HG03520 (cell line): ENCODE results near the gene GRIN3A.
"Not testable (repeated sequence)": the region's sequence is repeated elsewhere in the genome, so short reads cannot be mapped to it uniquely, and the experiment has no call there.

Experiments
- ATAC-seq: cut with Tn5 transposase; IDR thresholded peaks from one replicate; pipeline ENCODE4 v1.9.1; 2021; ENCODE audit warnings: mild to moderate bottlenecking, moderate library complexity; ENCODE audit not compliant: unreplicated experiment

The GRIN3A gene

DNA sequence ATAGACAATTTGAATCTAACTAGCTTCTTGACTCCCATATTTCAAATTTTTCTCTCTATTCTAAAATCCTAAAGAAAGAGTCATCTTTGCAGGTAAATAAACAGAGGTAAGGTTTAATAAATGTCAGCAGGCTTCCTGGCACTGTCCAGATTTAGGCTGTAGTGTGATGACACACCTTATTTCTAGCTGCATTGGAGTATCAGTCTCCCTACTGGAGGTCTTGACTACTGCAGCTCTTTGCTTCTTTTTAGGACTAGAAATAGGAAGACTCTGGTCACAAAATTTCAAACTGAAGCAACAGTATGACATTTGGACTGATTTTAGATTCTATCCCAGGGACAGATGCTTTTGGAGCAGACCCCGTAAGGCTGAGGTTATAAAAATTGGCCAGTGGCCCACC, 103.0 kb downstream of the GRIN3A start:
- no peak for ATAC-seq

DNA sequence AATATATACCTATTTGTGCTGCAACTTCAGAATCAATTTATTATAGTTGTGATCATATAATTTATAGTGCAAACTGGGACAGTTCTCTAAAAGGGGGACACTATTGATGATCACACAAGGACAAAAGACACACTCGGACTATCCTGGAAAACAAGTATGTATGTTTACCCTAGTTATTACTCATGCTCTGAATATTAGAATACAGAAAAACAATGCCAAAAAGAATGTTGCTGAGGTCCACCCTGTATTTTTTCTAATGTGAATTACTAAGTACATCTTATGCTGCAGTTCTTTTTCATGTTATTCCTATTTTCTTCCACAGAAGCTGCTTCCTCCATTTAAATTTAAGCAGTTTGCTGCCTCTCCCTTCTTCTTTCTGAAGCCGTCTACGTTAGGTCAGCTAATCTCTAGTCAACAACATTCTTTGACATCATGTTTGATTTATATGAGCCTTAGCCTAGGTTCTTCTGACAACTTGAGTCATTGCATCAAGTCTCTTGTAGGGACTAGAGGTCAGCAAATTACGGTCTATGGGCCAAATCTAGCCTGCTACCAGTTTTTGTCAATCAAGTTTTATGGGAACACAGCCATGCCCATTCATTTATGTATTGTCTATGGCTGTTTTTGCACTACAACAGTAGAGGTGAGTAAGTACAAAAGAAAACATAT, 103.6 kb downstream of the GRIN3A start:
- ATAC-seq: no peak

DNA sequence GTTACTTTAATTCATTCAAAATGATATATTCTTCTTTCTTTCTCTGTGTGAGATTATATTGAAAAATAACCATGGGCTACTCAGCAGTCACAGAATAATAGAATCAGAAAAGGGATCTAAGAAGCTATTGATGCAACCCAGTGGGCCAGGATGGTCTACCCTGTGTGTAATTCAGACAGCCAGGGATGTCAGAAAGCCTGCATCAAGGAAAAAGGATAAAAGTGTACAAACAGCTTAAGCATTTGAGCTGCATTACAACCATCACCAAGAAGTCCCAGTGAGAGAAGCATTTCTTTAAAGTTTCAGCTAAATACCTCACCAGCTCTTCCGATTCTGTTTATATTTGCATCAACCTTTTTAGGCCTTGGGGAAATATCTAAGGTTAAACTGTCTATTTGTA, 105.8 kb downstream of the GRIN3A start:
- no peak for ATAC-seq

DNA sequence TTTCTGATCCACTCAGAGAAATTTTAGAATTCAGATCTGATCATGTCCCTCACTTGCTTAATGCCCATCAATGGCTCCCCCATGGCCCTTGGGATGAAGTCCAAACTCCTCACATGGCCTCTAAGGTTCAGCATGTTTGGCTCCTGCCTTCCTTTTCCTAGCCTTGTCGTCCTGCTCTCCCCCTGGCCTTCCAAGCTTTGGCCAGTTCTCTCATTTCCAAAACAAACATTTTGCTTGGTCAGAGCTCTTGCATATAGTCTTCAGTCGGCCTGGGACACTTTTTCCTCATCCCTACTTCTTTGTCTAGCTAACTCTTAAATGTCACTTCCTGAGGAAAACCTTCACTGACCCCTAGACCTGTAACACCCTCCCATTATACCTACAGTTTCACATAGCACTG, 106.6 kb downstream of the GRIN3A start:
- ATAC-seq: no peak

DNA sequence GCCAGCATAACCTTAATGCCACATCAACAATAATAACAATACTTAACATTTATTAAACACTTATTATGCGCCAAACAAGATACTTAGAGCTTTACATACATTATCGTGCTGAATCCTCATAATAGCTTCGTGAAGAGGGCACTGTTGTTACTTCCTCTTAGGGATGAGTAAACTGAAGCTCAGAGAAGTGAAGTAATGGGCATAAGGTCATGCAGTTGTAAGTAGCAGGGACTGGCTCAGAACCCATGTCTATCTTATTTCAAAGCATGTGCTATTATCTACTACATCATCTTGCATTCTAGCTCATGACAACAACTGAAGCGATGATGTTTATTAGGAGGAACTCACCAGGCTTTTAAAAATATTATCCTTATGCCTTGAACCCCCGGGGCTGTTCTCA, 108.8 kb downstream of the GRIN3A start:
- ATAC-seq: no peak

DNA sequence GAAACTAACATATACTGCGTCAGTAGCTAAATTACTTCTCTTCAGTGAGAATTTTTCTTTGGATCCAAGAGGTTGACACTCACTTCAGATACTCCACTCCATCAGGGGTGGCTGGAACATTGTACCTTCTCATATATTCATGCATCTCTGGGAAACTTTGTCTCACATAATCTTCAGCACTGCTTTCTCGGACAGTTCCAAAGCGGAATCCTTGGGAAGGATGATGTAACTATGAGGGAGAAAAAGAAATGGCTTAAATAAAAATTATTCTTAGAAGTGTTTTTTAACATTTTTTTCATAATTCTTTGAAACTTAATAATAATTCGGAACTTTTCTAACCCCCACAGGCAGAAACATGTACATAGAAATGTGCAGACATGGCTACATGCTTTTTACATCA, 110.3 kb downstream of the GRIN3A start:
- ATAC-seq: no peak

DNA sequence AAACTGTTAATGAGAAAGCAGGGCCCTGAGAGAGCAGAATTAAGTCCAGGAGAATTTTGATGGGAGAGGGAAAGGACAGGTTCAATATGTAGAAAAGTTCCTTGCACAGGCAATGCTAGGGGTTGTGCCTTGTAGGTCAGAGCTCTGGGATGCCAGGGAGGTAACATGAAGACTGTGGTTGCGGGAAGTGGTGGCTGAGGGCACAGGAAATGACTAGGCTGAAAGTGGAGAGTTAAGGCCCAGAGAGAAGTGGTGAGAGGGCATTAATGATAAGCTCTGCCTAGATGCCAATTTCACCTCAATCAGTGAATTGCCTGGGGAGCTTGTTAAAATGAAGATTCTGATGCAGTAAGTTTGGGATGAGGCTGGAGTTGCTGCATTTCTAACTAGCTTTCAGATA, 112.2 kb downstream of the GRIN3A start:
- no peak for ATAC-seq

DNA sequence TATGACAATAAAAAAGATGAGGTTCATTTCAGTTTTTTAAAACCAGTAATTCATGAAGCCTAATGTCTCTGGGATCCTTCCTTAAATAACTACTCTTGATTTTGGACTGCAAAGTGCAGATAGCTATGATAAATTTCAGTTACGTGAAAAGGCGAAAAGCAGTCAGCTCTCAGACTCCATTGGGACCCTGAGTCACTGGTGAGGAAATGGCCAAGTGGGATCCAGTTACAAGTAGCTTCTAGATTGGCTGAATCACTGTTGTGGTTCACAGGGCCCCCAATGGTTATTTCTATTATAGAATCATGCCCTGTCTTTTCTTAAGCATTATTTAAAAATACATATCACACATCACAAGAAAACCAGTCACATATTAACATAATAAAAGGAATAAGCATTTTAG, 112.6 kb downstream of the GRIN3A start:
- no peak for ATAC-seq

DNA sequence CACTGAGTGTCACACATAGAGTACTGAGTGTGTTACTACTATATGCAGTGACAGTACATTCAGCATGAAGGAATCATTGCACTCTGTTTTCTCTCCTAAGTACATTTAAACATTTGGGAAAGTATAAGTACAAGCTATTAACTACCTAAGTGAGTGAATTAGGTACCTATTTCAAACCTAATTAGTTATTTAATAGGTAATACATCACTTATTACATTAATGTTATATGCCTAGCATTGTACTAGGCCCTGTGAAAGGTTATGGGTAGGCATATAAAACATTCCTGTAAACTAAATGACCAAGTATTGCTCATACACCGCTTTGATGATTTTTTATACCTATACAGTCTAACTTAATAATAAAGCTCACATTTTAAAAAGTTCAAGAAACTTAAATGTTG, 118.0 kb downstream of the GRIN3A start:
- ATAC-seq: no peak

DNA sequence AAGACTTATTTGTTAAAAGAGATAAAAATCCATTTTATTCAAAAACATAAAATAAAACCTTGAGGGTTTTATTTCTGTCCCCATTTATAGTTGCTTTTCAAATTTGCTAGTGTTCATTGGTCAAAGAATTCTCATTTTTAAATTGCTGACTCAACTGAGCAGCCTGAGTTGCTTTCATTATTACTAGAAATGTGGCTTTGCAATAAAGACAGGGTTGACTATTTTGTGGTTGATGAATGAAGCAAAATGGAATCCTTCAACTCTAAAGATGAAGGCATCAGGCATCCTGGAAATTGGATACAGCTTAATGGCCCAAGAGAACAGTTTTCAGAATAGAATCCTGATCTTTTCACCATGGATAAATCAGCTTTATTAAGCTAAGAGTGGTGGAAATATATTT, 119.7 kb downstream of the GRIN3A start:
- ATAC-seq: peak; percentile 60

DNA sequence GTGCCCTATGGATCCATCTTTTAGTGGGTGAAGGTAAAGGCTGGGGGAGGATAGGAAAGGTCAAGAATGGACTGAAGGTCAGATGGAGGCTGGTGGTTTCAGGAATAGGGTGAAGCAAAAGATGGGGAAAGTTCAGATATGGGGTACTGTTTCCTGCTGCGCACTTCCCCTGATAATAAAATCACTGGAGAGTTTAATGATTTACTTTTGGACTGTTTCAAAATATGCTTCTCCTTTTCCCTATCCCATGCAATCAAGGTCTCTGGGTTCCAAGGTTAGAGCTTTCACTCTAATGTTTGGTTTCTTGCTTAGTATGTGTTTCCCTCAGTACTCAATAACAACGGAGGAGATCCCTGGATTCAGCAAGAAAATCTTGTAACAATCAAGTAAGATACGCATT, 132.9 kb downstream of the GRIN3A start:
- no peak for ATAC-seq

DNA sequence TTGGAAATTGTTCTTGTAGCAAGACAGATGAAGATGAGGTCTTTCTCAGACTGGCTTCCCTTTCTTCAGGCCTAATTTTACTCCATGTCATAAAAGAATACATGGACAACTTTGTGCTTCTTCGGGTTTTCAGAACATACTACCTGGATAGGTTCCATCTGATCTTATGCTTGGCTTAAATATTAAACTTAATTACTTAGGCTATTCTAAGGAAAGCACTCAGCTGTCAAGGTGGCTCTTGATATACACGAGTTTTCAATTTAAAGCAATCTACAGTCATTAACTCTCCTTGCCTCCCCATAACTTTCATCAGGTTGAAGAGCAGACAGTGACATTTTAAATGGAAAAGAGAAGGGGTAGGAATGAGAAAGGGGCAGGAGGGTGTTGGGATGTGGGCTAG, 134.2 kb downstream of the GRIN3A start:
- ATAC-seq: no peak

DNA sequence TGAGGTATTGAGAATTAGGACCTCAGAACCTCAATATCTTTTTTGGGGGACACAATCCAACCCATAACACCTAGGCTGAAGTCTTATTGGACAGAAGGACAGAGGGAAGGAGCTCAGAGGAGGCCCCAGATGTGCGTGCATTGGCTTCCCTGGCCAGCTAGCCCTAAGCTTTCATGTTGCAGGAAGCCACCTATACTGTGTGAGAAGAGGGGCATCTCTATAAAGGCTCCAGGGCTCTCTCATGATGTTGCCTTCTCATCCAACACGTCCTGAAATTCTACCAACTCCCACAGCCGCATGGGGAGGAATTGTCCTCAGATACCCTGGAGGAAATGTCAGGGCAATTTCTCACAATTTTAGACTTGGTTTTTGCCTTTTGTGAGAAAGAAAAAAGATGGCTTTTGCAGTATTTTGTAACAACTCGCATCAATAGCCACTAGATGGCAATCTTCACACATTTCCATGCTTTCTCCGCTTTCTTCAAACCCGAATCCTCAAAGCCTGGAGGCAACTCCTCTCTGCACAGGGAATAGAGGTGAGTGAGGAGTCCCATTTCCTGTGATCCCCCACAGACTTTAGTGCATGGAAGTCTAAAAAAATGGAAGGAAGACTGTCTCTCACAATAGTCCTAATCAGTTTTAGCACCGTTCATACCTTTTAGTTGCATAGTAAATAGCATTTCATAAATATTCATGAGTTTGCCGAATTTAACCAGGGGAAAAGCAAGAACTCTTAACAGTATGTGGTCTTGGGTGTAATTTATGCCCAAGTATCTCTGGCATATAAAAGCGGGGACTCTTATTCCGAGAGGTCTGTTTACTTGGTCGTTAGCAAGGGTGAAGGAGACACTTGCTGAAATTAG, 136.3 kb downstream of the GRIN3A start:
- ATAC-seq: no peak

DNA sequence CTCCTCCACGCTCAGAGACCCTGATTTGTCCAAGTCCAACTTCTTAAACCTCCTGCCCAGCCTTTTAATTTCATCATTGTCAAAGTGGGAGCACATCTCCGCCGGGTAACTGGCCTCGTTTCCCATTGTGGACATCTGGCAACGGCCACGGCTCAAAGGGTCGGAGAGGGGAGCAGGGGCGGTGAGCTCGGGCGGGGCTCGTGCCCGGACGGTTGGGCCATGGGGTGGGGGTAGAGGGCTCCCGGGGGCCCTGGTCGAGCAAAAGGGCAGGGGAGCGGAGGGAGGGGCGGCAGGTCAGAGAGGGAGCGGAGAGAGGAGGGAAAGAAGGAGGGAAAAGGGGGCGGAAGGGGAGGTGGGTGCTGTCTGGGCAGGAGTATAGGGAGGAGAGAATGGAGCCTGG, 143.7 kb downstream of the GRIN3A start, which contains the start of gene PPP3R2:
TSS of gene PPP3R2 (minus strand) at position 174 of the 400 bp plus-strand sequence. CDS start at position 126, 48 bp downstream.
- ATAC-seq: no peak

DNA sequence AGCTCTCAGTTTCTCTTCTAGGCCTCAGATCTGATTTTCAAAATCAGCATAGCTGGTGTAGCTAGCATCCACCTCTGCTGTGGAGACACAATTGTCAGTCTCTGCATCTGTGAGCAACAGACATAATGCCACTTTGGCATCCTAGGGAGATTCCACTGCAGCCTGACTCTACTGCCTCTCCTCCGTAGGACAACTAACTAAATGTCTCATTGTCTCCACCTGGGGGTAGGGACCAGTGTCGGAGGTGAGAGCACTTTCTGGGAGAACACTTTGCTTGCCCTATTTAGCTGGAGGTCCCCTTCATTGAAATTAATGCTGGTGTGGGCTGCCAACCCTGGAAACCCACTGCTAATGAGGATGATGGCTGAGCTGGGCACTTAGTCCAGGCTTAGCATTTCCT, 145.1 kb downstream of the GRIN3A start:
- no peak for ATAC-seq

DNA sequence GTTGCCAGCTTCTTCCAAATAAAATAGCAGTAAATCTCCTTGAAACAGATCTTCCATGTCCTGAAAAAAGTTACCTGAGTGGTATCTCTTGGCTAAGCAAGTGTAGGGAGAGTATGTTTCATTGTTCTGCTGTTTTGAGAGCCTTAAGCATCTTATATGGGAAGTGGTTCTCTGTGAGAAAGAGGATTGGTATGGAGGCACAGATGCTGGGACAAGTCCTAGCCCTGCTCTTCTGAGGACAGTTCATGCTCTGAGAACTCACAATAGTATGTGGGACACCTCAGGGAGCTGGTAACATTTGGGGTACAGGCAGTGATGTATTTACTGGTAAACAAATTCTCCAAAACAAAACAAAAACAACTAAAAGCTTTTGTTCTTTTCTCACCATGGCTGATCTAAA, 145.7 kb downstream of the GRIN3A start:
- ATAC-seq: no peak

DNA sequence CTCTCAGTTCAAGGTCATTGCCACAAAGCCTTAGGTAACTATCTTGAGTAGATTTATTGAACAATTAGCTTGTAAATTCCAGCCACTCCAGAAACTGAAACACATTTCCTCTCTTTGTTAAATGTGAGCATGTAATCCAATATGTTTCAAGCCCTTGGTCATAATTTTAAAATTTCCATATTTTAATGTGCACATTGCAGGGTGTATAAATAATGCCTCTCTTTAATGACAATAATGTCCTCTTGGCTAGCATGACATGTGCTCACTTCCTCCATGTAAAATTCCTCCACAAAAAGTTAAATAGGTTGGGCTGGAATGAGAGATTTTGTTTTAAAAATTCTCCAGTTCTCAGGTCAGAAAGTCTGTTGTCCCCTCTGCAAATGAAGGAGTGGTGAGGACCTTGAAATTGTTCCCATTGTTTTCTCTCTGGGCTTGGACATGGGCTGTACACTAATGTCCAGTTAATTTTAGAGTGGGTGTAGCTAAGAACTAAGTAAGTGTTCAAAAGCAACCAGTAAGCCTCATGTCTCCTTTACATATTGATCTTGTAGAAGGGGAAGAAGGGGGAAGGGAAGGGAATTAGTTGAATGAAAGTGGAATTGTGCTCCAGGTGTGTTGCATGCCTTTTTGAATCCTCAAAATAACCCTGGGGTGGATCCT, 146.5 kb downstream of the GRIN3A start:
- ATAC-seq: no peak

DNA sequence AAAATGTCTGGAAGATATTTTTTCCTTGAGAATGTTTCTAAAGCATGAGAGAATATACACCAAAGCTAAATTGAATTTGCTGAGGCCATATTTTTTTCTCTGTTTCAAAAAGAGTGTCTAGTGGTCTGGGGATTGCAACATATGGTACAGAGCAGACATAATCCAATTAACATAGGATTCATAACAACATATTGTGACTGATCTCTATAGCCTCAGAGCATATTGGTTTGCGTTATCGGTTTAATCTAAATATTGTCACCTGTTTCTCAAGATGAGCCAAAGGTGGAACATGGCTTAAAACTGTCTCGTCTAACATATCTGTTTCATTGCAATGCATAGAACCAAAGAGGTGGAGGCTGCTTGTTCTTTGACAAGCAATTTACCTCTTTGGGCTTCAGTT, 147.5 kb downstream of the GRIN3A start:
- no peak for ATAC-seq

DNA sequence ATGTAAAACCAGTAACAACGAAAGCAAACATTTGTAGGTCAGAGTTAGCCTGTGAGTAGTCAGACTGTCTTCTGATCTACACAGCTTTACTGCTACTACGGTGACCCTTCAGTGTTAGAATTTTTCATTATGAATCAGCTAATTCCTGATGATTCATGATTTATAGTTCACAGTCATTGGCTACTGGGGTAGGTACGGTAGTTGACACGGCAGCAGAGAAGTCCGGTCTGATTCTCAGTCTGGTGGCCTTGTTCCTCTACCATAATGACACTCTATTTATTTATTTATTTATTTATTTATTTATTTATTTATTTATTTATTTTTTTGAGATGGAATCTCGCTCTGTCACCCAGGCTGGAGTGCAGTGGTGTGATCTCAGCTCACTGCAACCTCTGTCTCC, 148.4 kb downstream of the GRIN3A start:
- ATAC-seq: not testable (repeated sequence)

DNA sequence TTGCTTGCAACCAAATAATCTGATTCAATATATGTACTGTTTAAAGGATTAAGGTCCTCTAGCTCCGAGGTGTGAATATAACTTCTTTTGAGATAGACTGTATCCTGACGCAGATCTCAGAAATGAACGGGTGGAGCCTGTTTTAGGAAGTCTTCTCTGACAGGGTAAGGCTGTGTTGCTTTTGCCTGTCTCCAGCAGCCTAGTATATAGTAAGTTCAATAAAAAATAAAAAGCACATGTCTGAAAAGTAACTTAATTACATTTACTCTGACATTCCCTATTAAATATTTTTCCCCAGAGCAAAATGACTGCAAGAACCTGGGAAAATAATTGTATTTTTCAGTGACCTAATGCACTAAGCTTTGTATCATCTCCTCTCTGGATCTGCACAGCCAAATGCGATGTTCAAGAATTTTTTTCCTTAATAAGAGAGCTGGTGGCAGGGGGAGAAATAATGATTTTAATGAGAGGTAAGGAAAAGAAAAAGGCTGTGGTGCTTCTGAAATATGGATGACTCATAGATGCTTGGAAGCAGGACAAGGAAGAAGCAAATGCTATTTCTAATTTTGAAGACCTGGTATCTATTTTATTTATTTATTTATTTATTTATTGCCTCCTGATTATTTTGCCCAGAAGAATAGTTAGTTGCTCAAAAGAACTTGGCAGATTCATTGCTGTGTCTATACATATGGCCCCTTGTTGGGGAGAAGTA, 151.0 kb downstream of the GRIN3A start:
- ATAC-seq: no peak

DNA sequence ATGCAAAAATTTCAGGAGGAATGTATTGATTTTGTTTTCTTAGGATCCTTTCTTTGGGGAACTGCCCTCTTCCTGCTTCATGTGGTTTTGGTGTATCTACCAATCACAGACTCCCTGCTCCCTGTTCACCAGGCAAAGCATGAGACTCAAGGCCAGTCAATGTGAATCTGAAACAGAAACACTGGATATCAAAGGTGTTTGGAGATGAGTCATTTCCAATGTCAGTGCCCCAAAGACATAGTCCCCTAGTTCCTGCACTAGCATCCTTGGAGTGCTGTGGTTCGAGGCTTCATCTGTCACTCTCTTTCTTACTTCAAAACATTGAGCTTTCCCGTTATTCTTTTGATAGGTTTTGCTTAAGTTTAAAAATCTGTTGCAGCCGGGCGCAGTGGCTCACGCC, 151.8 kb downstream of the GRIN3A start:
- peak; percentile 84 for ATAC-seq
